GM12801 (cell line): ENCODE data around the gene ANOS1.

ENCODE experiments used
- TF ChIP-seq, protein P1 (sequence below): IDR thresholded peaks from one replicate; pipeline ENCODE4 v1.5.1; 2011; ENCODE audit warnings: control low read depth; ENCODE audit not compliant: insufficient read length; ENCODE audit errors: extremely low read depth

The ANOS1 gene, protein sequence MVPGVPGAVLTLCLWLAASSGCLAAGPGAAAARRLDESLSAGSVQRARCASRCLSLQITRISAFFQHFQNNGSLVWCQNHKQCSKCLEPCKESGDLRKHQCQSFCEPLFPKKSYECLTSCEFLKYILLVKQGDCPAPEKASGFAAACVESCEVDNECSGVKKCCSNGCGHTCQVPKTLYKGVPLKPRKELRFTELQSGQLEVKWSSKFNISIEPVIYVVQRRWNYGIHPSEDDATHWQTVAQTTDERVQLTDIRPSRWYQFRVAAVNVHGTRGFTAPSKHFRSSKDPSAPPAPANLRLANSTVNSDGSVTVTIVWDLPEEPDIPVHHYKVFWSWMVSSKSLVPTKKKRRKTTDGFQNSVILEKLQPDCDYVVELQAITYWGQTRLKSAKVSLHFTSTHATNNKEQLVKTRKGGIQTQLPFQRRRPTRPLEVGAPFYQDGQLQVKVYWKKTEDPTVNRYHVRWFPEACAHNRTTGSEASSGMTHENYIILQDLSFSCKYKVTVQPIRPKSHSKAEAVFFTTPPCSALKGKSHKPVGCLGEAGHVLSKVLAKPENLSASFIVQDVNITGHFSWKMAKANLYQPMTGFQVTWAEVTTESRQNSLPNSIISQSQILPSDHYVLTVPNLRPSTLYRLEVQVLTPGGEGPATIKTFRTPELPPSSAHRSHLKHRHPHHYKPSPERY

DNA sequence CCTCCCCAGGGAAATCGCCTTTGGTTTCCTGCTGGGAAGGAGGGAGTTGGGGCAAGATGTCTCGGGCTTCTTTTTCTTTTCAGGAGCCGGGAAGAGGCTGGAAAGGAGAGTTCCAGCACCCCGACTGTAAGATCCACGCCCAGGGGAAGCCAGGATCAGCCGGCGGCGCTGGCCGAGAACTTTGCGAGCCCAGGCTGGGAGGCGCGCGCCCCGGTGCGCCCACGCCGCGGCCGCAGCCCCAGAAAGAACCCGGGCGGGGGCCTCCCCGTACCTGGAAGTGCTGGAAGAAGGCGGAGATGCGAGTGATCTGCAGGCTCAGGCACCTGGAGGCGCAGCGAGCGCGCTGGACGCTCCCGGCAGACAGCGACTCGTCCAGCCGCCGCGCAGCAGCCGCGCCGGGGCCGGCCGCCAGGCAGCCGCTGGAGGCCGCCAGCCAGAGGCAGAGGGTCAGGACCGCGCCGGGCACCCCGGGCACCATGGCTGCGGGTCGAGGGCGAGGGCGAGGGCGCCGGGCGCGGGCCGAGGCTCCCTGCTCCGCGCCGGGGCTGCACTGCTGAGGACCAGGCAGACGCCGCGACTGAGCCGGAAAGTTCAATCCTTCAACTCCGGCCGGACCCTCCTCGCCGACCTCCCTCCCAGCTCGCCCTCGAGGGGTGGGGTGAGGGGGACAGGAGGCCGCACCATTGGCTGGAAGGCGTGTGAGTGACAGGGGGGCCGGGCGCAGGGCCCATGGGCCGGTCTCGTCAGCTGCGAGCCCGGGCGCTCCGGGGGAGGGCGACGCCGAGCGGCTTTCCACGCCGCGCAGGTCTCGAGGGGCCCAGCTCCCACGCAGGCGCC is at the start of gene ANOS1:
Gene ANOS1, minus strand, starts transcription at position 579 of the 837 bp plus-strand sequence. Its CDS starts 101 bp downstream, at position 478.
- TF ChIP-seq, protein P1, sequence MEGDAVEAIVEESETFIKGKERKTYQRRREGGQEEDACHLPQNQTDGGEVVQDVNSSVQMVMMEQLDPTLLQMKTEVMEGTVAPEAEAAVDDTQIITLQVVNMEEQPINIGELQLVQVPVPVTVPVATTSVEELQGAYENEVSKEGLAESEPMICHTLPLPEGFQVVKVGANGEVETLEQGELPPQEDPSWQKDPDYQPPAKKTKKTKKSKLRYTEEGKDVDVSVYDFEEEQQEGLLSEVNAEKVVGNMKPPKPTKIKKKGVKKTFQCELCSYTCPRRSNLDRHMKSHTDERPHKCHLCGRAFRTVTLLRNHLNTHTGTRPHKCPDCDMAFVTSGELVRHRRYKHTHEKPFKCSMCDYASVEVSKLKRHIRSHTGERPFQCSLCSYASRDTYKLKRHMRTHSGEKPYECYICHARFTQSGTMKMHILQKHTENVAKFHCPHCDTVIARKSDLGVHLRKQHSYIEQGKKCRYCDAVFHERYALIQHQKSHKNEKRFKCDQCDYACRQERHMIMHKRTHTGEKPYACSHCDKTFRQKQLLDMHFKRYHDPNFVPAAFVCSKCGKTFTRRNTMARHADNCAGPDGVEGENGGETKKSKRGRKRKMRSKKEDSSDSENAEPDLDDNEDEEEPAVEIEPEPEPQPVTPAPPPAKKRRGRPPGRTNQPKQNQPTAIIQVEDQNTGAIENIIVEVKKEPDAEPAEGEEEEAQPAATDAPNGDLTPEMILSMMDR, result no peak

DNA sequence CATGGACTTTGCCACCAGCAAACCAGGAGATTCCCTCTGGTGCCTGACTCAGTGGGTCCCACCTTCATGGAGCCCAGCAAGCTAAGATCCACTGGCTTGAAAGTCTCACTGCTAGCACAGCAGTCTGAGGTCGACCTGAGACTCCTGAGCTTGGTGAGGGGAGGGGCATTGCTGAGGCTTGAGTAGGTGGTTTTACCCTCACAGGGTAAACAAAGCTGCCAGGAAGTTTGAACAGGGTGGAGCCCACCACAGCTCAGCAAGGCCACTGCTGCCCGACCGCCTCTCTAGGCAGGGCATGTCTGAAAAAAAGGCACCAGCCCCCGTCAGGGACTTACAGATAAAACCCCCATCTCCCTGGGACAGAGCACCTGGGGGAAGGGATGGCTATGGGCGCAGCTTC is 41.2 kb upstream of the ANOS1 start:
- TF ChIP-seq, protein P1, result no peak

DNA sequence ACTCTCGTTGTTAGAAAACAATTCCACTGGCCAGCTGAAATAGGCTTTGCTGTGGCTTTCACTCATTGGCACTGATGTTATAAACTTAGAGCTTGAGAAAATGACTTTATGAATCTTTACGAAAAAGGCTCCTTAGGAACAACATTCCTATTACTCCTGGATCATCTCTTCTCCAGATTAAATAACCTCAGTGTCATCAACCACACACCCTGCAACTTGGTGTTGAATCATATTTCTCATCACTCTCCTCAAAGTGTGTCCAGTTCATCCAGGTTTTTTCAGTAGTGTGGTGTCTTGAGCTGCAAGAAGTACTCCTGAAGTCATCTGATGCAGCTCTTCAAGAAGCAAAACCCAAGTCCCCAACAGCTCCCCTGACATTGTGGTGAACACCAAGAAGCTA is 28.1 kb upstream of the ANOS1 start:
- TF ChIP-seq, protein P1, result no peak

DNA sequence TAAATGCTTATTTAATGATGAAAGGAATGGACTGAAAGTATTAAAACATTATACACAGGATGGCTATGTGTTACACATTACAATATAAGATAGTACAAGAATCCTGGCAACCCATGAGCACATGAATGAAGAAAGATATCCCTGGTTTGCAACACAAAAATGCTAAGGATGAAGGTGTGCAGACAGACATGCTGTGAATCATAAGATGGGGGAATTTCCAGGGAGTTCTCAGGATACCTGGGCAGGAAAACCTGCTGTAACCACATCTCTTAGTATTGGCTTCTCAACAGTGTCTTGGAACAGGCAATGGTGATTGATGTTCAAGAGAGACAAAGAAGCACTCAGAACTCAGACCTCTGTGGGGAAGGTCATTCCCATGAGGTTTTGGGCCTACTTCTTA is 23.9 kb upstream of the ANOS1 start:
- TF ChIP-seq, protein P1, result no peak

DNA sequence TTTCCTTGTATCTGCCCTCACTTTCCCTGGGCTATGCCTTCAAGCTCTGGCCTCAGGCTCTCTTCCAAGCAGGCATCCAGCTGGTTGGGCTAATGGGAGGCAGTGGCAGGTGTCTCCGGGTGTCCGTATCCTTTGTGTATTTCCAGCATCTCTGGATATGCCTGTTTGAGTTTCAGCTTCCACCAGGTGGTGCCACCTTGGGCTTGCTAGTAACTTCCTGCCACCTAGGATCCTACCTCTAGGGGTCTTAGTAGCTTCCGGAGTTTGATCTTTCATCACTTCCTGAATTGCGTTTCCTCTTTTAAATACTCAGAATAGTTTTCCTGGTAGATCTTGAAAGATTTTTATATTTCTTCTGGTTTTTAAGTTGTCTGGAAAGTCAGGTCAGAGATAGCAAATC is 23.2 kb upstream of the ANOS1 start:
- TF ChIP-seq, protein P1, result no peak

DNA sequence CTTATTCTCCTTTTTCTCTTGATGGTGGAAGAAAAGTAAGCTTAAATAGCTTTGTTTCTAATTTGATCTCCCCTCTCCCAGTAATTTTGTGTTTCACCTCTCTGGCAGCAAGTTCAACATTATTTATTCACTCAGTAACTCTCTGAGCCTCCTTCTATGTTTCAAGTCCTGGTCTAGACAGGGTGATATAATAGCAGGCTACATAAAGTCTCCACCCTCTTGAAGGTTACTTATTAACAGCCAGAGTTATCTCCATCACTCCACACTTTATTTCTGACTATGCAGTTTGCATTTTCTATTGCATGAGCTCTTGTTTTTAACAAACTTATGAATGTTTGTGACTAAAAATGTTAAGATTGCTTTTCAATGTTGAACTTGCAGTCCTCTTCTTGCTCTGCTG is 17.8 kb upstream of the ANOS1 start:
- TF ChIP-seq, protein P1, result no peak

DNA sequence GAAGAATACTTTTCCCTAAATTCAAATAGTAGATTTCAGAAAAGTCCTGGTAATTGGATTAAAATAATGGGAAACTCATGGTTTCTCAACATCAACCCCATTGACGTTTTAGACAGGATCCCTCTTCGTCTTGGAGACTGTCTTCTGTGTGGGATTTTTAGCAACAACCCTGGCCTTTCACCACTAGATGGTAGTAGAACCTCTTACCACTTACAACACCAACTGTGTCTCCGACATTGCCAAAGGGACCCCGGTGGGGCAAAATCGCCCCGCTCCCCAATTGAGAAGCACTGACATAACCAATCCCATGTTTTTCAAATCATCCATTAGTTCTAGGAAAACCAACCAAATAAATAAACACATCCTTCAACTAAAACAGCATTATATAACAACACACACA is 16.9 kb upstream of the ANOS1 start:
- TF ChIP-seq, protein P1, result no peak
